Natural killer cell (primary cell): ENCODE data around the gene EME1. TPM values are rescaled to one million over a fixed set of nuclear protein-coding genes. Genes with fewer than 3 reads are reported as not detected.
"Not testable (repeated sequence)": the region's sequence is repeated elsewhere in the genome, so short reads cannot be mapped to it uniquely, and the experiment has no call there.

Experiments
- ATAC-seq, 3 donors: fragments of 150-1000 bp in 2 of 3; fragments of 200-7000 bp in 1 of 3; cut with Tn5 transposase; 1 replicate in 1 of 3; 2 replicates in 2 of 3; pipeline ENCODE4 v1.10.0; 2021; ENCODE audit warnings: mild to moderate bottlenecking in 2 of 3, moderate library complexity in 2 of 3
- DNase-seq, 2 donors: peaks; one replicate each; pipeline versions ENCODE4 v3.0.0 to v3.0.0-alpha.2; 2013 to 2021; ENCODE audit warnings: mixed read lengths in 1 of 2
- H3K27ac ChIP-seq: one replicate; pipeline ENCODE4 v1.5.1; 2013; ENCODE audit warnings: mild to moderate bottlenecking, low read length
- H3K27me3 ChIP-seq: one replicate; pipeline ENCODE4 v1.6.1; 2013; ENCODE audit warnings: low read length; ENCODE audit not compliant: control insufficient read depth, insufficient read depth
- H3K36me3 ChIP-seq: one replicate; pipeline ENCODE4 v1.6.1; 2013; ENCODE audit warnings: low read length; ENCODE audit not compliant: control insufficient read depth, insufficient read depth
- H3K4me1 ChIP-seq: one replicate; pipeline ENCODE4 v1.6.1; 2013; ENCODE audit warnings: low read length; ENCODE audit not compliant: control insufficient read depth, insufficient read depth
- H3K4me3 ChIP-seq: one replicate; pipeline ENCODE4 v1.5.1; 2013; ENCODE audit warnings: low read length
- H3K9me3 ChIP-seq: one replicate; pipeline ENCODE4 v1.6.1; 2013; ENCODE audit warnings: low read length; ENCODE audit not compliant: control insufficient read depth, insufficient read depth
- H3K27ac Mint-ChIP-seq, 2 donors: one replicate each; pipeline ENCODE4 v1.8.0; 2022; ENCODE audit warnings: mild to moderate bottlenecking in 2 of 2, mixed read lengths in 2 of 2, moderate library complexity in 1 of 2
- H3K27me3 Mint-ChIP-seq, 2 donors: one replicate each; pipeline ENCODE4 v1.8.0; 2022; ENCODE audit warnings: low read depth in 2 of 2, mixed read lengths in 2 of 2
- H3K36me3 Mint-ChIP-seq: one replicate; pipeline ENCODE4 v1.8.0; 2022; ENCODE audit warnings: mixed read lengths
- H3K4me1 Mint-ChIP-seq, 2 donors: one replicate each; pipeline ENCODE4 v1.8.0; 2022; ENCODE audit warnings: mixed read lengths in 2 of 2
- H3K4me3 Mint-ChIP-seq: one replicate; pipeline ENCODE4 v1.8.0; 2022; ENCODE audit warnings: mild to moderate bottlenecking, moderate library complexity, mixed read lengths
- H3K9me3 Mint-ChIP-seq, 2 donors: one replicate each; pipeline ENCODE4 v1.8.0; 2022; ENCODE audit warnings: mixed read lengths in 2 of 2
- WGBS: methylation state at CpG from one replicate; pipeline ENCODE4 v1.1.7; 2013; ENCODE audit warnings: missing lambda C conversion rate; ENCODE audit not compliant: insufficient coverage; 5-methylcytosine and 5-hydroxymethylcytosine counted together
- intact Hi-C: fragments of 100-400 bp; cut with micrococcal nuclease; formaldehyde crosslinking; loops from one replicate; pipeline ENCODE4 v1.14.2; 2022
- total RNA-seq, 4 donors: library from RNA; stranded (reverse); fragments of 120-200 nt in 1 of 4; gene quantifications; one replicate each; pipeline versions ENCODE4 v1.2.3 to v1.2.4, GENCODE V29; 2013 to 2022
- TF ChIP-seq, protein P1 (sequence below): fragments of 200-600 bp; IDR thresholded peaks from one replicate; pipeline ENCODE4 v1.8.0; 2022; ENCODE audit warnings: antibody characterized with exemption

Gene EME1
- total RNA-seq, 3 donors from 2014 or later (not counting 1 experiment from before 2014, with no cell fraction given) = 2.4 to 3.2 (median 2.9) TPM

DNA sequence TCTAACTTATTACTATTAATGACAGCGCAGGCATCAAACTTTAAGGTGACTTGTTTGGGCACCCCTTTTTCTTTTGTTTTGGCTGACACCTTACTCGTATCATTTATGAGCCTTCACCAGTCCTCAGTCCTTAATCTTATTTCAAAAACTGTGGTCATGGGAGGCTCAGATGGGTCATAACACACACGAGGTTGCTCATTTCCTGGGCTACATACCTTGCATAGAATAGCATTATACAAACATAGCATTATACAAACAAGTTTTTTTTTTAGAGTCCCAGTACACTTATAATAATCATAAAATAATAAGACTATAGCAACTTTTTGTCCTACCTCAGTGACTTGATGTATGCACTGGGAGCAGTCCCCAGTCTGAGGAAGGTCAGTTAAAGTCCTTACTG lies 41.8 kb downstream of the EME1 start:
- no peak for ATAC-seq
- H3K36me3 ChIP-seq = no peaks in the 10 kb centered on the region
- Mint-ChIP-seq H3K4me1 (no peaks in the 10 kb centered on the region), H3K36me3 (no peaks in the 10 kb centered on the region), H3K9me3 (peaks cover 0 to 3% of the 10 kb centered on the region in 2 donors), H3K27ac (no peak overlapping the region), H3K4me3 (no peak overlapping the region), H3K27me3 (peaks cover 7 to 21% of the 10 kb centered on the region in 2 donors)
- 87% methylated on average over 3 of the region's 3 CpGs for WGBS
- no peaks in the 10 kb centered on the region for H3K9me3 ChIP-seq
- H3K4me1 ChIP-seq = no peaks in the 10 kb centered on the region
- H3K27me3 ChIP-seq = no peaks in the 10 kb centered on the region
- no peak overlapping the region for H3K4me3 ChIP-seq
- no peak overlapping the region for H3K27ac ChIP-seq
- no peak for DNase-seq
- TF ChIP-seq, protein P1, sequence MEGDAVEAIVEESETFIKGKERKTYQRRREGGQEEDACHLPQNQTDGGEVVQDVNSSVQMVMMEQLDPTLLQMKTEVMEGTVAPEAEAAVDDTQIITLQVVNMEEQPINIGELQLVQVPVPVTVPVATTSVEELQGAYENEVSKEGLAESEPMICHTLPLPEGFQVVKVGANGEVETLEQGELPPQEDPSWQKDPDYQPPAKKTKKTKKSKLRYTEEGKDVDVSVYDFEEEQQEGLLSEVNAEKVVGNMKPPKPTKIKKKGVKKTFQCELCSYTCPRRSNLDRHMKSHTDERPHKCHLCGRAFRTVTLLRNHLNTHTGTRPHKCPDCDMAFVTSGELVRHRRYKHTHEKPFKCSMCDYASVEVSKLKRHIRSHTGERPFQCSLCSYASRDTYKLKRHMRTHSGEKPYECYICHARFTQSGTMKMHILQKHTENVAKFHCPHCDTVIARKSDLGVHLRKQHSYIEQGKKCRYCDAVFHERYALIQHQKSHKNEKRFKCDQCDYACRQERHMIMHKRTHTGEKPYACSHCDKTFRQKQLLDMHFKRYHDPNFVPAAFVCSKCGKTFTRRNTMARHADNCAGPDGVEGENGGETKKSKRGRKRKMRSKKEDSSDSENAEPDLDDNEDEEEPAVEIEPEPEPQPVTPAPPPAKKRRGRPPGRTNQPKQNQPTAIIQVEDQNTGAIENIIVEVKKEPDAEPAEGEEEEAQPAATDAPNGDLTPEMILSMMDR = no peak
- intact Hi-C loops = no loop called here

DNA sequence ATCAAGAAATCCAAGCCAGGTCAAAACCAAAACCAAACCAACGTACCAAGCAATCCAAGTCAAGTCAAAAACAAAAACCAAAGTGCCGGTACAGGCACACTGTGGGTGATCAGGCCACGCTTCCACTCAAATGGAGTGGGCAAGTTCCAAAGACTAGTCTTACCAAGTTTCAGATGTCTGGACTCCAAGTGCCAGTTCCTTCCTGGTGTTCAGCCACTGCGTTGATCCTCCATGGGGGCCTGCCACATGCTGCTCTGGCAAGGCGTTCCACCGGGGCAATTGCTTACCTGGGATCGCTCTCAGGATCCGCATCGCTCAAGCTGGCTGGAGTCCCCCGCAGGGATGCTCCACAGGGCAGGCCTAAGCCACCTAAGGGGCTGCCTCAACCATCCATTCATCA lies 46.5 kb downstream of the EME1 start:
- not testable (repeated sequence) for H3K36me3 Mint-ChIP-seq, H3K4me1 Mint-ChIP-seq

DNA sequence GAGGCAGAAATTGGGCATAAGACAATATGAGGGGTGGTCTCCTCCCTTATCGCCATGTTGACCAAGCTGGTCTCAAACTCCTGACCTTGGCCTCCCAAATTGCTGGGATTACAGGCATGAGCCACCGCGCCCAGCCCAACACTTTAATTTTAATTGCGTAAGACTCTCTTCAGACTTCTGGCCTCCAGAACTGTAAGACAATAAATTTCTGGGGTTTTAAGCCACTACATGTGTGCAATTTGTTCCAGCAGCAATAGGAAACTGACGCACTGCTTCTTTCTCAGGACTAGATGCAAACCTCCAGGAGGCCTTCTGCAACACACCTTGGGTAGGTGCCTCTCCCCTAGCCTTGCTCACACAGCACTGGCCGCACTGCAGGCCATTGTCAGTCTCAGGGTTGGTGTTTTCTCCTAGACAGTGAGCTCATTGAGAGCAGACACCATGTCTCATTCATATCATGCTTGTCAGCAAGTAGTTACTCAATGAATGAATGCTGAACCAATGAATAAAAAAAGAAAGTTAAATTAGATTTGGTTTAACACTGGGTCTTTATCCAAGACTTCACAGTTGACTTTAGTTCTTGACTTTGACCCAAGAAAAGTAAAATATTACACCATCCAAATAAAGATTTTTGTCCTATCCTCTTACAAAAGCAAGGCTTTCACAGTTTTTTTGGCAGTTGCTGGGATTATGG lies 47.5 kb downstream of the EME1 start:
- no peak overlapping the region for H3K4me3 ChIP-seq
- H3K4me1 Mint-ChIP-seq = peaks cover 11% of the 10 kb centered on the region in 2 donors
- intact Hi-C loops = no loop called here
- no peak for DNase-seq
- H3K27me3 ChIP-seq = no peaks in the 10 kb centered on the region
- H3K4me3 Mint-ChIP-seq = no peak overlapping the region
- TF ChIP-seq, protein P1 = no peak
- H3K27ac Mint-ChIP-seq = no peak overlapping the region
- ATAC-seq = no peak
- H3K27me3 Mint-ChIP-seq = peaks cover 7 to 12% of the 10 kb centered on the region in 2 donors
- H3K36me3 Mint-ChIP-seq = no peaks in the 10 kb centered on the region
- WGBS = 100% methylated on average over 6 of the region's 6 CpGs
- peaks cover 13% of the 10 kb centered on the region for H3K4me1 ChIP-seq
- no peaks in the 10 kb centered on the region for H3K36me3 ChIP-seq
- H3K27ac ChIP-seq = peak overlapping the region; percentile 70
- H3K9me3 Mint-ChIP-seq = peaks cover 0 to 3% of the 10 kb centered on the region in 2 donors
- H3K9me3 ChIP-seq = no peaks in the 10 kb centered on the region

More for the DNA sequence above, 46.5 kb downstream of the EME1 start:
- H3K4me3 ChIP-seq, intact Hi-C loops, H3K4me1 ChIP-seq, H3K27me3 ChIP-seq, H3K4me3 Mint-ChIP-seq, H3K27ac Mint-ChIP-seq, H3K36me3 ChIP-seq, ATAC-seq, H3K9me3 Mint-ChIP-seq, H3K9me3 ChIP-seq, H3K27ac ChIP-seq, DNase-seq: not testable (repeated sequence)
- H3K27me3 Mint-ChIP-seq = peaks cover 7 to 14% of the 10 kb centered on the region in 2 donors
- WGBS = 98% methylated on average over 10 of the region's 10 CpGs

DNA sequence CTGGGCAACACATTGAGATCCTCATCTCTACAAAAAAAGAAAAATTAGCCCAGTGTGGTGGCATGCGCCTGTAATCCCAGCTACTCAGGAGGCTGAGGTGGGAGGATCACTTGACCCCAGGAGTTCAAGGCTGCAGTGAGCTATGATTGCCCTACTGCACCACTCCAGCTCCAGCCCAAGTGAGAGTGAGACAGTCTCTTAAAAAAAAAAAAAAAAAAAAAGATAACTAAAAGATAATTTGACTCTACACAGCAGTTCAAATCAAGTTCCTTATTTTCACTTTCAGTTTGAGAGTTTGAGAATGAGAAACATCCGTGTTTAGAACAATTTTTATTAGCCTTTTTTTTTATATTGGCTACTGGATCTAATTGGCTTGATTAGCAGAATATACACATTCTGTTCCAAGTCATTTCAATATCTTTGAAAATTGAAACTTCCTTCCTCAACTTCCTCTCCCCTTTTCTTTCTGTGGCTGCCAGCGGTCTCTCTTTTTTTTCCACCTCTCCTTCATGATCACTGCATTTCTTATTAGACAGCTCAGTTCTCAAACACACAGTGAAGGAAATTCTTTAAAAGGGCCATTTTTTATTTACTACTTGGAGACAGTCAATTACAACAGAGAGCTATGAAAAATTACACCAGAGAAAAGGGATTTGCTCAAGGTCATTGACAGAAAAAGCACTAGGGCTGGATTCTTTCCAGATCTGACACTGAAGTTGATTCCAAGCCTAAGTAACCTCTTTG lies 48.5 kb downstream of the EME1 start:
- TF ChIP-seq, protein P1 = no peak
- peak in 1 of 2 donors; percentile 37 for DNase-seq
- Histone ChIP-seq H3K4me3 (peak overlapping the region; percentile 11), H3K4me1 (peaks cover 18% of the 10 kb centered on the region), H3K27me3 (no peaks in the 10 kb centered on the region), H3K27ac (peak overlapping the region; percentile 70), H3K36me3 (no peaks in the 10 kb centered on the region), H3K9me3 (no peaks in the 10 kb centered on the region)
- peaks cover 0 to 3% of the 10 kb centered on the region in 2 donors for H3K9me3 Mint-ChIP-seq
- H3K27ac Mint-ChIP-seq = peak overlapping the region; percentile 88 to 90
- H3K27me3 Mint-ChIP-seq = peaks cover 7 to 12% of the 10 kb centered on the region in 2 donors
- intact Hi-C loops = no loop called here
- H3K4me1 Mint-ChIP-seq = peaks cover 14% of the 10 kb centered on the region in 2 donors
- 44% methylated on average over 2 of the region's 3 CpGs for WGBS
- no peaks in the 10 kb centered on the region for H3K36me3 Mint-ChIP-seq
- H3K4me3 Mint-ChIP-seq = peak overlapping the region; percentile 79
- peak in 2 of 3 donors; percentile 19 to 27 for ATAC-seq
